Activated gamma-delta T cell treated with anti-CD3 and anti-CD28 coated beads, Interleukin-2, amount 50 U/mL, for 16 hours (primary cell): ENCODE data around the gene BCAS2.

Source experiments
- DNase-seq: peaks from one replicate; pipeline ENCODE4 v3.0.0-alpha.2; 2020; ENCODE audit warnings: low read depth

BCAS2 gene

DNA sequence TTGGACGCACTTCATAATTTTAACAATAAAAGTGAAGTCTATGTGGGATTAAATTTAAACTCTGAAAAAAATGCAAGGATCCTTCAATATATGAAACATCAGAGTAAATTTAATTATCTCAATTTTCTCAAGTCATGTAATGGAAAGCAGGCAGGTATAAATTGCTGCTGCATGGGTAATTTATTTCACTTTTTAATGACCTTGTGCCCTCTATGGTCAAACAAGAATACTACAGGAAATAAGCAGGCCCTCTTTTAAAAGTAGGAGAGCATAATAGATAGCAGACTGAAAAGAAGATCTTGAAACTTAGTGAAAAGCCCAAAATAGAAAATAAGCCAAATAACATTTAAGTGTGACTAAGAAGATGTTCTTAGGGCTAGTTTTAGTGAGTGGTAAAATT, 22.9 kb downstream of the BCAS2 start:
- no peak for DNase-seq

DNA sequence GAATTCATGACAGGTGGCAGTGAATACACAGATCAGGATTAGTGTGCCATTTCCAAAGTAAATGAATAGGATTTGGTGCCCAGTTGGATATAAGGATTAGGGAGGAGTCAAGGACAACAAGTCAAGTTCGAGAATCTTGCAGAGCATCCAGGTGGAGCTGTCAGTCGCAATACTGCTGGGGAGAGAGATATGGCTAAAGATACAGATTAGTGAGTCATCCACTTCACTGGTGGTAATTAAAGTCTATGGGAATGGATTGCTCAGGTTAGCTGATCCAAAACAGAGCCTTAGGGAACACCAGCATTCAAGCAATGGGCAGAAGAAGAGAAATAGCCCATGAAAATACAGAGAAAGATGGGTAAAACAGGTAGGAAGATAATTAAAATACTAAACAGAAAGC, 26.8 kb downstream of the BCAS2 start:
- no peak for DNase-seq

DNA sequence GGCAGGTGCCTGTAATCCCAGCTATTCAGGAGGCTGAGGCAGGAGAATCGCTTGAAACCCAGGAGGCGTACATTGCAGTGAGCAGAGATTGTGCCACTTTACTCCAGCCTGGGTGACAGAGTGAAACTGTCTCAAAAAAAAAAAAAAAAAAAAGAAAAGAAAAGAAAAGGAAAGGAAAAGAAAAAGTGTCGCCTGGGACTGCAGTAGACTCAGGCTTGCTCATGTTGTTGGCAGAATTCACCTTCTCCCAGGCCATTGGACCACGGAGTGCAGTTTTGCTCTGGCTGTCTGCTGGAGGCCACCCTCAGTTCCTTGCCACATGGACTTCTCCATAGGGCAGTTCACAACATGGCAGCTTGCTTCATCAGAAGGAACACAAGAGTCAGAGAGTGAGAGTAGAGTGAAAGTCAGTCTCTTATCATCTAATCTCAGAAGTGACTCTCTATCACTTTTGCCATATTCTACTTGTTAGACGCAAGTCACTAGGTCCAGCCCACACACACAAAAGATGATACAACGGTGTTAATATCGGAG, 29.2 kb downstream of the BCAS2 start:
- no peak for DNase-seq

DNA sequence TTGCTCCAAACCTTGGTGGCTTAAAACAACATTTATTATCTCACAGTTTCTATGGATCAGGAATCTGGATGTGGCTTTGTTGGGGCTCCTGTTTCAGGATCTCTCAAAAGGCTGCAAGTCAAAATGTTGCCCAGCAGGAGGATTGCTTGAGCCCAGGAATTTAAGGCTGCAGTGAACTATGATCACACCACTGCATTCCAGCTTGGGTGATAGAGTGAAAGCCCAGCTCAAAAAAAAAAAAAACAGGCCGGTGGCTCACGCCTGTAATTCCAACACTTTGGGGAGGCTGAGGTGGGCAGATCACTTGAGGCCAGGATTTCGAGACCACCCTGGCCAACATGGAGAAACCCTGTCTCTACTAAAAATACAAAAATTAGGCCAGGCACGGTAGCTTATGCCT, 30.0 kb downstream of the BCAS2 start:
- no peak for DNase-seq

DNA sequence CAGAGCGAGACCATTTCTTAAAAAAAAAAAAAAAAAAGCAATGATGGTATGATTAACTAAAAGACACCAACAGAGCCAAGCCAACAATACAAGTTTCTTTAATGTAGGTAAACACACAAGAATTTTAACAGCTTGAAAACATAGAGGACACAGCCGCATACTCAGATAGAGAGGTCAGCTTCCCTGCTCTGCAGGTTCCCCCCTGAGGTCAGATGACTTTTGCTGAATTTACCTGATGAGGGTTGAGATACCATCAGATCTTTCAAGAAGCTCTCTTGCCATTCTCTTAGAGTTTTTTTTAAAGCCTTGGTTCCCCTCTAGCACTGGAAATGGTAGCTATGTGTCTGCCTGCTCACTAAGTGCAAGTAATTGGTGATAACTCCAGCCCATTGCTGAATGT, 31.1 kb downstream of the BCAS2 start:
- DNase-seq = no peak

DNA sequence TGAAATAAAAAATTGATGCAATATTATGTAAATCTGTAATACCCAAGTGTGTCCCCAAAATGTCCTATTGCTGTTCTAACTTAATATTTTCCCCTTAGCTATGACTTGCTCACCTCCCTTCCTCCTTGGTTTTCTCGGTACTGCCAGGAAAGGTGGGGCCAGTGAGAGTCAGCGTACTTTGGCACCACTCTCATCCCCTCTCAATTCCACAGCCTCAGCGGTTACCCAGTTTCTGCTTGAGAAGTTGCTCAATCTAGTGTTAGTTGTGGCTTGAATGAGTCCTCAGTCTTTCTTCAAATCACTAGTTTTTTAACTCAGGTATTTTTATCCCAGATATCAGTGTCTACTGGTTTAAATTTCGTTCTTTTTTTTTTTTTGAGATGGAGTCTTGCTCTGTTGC, 32.3 kb downstream of the BCAS2 start:
- DNase-seq = no peak

DNA sequence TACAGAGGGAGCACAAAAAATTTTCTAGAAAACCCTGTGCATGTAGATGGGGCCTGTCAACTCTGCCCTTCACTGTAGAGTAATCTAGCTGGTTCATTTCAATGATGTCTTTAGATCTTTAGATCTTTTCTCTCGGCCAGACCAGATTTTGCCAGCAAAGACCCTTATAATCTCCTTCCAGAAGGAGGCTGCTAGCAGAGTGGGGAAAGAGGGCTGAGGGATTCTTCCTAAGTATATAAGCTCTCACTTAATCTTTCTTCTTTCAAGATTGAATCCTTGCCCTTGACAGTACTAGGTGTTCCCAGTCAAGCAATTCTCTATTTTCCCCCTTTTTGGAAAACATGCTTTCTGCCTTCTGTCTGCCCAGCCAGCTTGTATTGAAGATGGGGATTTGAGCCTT, 34.3 kb downstream of the BCAS2 start:
- DNase-seq = no peak

DNA sequence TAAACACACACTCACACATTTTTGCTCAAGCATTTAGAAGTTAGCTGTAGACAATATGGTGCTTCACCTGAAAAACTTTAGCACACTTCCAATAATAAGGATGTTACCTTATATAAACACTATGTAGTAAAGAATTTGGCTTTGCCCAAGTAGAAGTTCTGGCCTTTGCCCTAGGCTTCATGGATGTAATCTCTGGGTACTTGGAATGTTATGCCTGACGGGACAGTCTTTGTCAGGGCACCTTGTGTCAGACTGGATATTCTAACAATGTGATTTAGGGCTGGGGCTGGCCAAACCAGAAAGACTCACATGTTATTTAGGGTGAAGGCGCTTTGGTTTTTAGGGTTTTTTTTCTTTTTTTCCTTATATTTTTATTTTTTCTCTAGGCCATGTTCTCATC, 35.6 kb downstream of the BCAS2 start:
- no peak for DNase-seq

DNA sequence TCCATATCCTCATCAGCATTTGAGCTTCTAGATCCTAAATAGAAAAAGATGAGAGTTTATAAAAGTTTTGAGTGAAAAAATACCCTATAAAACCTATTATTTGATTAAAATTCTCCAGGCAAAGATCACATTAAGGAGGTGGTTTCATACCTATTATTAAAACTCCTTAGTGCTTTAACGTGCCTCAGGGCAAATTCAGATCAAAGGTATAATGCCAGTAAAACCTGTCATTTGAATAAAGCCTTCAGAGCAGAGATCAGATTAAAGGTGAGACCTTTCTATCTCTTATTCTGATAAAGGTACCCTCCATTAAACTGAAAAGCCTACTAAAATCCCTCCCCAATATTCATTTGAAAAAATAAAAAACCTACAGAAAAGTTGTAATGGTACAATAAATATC, 36.1 kb downstream of the BCAS2 start:
- no peak for DNase-seq

DNA sequence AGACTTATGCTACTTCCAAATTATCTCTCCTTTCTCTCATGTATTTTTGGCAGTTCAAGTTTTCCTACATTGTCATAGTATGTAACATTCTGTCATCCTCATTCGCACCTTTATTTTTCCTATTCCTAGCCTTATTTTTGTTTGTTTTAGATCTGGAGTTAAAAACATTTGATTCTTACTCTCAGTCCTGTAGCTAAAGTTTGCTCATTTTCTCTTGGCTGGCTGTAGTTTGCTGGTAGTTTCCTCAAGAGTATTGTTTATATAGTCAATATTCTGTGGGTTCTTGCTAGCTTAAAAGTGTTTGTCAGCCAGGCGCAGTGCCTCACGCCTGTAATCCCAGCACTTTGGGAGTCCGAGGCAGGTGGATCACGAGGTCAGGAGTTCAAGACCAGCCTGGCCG, 40.6 kb downstream of the BCAS2 start:
- no peak for DNase-seq

DNA sequence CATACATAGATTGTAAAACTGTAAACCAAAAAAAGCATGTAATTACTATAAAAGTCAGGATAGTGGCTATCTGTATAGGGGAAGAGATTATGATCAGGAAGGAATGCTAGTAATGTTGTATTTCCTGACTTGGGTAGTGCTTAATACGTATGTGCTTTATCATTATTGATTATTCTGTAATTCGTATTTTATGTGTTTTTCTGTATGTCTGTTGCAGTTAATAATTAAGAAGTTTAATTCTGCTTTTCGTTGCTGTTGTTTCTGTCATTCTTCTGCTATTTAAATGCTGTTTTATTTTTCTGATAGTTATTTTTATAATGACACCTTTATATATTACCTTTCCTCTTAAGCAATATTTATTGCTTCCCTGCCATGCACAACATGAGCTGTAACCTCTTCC, 41.1 kb downstream of the BCAS2 start:
- DNase-seq = no peak

DNA sequence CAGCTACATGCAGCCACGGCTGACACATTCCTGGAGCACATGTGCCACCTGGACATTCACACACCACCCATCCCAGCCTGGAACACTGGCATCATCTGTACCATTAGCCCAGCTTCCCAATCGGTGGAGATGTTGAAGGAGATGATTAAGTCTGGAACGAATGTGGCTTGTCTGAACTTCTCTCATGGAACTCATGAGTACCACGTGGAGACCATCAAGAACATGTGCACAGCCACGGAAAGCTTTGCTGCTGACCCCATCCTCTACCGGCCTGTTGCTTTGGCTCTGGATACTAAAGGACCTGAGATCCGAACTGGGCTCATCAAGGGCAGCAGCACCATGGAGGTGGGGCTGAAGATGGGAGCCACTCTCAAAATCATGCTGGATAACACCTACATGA, 45.4 kb downstream of the BCAS2 start:
- no peak for DNase-seq

DNA sequence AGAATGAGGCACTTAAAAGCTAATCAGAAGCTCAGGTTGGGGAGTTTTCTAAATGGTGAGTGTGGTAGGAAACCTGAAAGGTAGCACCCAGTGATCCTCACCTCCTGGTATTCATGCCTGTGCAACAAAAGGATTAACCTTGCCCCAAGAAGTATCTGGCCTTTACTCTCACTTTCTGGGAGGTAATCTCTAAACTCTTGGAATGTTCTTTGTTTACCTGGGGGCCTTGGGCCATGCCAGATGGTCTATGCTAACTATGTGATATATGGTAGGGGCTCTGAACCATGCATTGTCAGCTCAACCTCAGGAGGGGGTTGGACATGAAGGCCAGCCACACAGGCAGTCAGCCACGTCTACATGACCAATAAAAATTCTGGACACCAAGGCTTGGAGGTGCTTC, 46.0 kb downstream of the BCAS2 start:
- DNase-seq = no peak

DNA sequence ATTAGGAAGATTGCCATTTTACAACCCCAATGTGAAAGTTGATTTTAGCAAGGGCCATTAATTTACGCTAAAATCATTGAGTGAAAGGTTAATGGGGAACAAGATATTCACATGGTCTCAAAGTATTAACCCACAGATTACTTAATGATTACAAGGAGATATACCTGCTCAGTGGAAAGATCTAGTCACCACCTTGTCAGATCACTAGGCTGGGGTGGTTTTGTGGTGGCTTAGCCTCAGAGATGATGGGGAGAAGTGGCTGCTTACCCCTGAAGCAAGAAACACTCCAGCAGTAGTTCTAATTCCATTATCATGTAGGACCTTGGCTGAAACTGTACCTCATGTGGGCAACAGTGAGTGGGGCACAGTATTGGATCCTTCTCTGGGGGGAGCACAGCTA, 50.3 kb downstream of the BCAS2 start:
- DNase-seq = no peak

DNA sequence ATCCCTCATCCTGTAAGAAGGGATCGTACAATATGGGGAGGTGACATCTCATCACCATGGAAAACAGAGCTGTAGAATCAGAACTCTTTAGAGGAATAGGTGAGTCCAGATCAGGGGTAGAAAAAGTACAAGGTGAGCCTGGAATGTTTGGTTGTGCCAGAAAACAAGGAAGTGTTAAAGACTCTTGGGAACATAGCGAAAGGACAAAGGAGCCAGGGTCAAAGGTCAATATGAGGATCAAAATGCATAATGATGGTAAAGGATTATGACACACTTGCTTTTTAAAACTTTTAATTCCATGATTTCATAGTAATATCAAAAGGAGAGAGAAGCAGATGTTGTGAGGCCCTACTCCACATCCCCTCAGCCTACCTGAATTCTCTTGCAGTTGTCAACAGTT, 51.2 kb downstream of the BCAS2 start:
- DNase-seq = no peak

DNA sequence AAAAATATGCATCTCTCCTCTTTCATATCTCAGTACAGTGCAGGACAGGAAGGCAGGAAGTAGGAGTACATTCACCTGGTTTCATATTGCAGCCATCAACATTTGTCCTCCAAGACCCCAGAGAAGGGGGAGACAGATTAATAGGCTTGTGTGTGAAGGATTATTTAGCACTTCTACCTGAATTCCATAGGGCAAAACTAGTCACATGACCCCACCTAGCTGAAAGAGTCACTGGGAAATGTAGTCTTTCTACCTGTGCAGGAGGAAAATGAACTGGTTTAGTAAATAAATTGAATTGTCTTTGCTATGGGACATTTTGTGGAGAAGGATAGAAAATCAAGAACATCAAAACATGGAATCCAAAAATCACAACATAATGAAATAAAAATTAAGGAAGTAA, 56.5 kb downstream of the BCAS2 start:
- no peak for DNase-seq

DNA sequence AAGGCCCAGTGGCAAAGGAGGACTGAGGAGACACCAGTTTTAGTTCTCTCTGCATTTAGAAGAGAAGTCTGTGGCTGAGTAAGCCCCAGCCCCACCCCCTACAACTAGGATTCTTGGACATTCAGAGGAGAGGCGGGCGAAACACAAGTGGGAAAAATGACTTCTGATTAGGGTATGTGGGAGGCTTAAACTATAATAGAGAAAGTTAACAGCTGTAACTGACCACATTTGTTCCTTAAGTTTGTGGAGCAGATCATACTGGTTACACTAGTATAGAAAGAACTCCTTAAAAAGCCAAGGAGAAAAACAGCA, 59.2 kb downstream of the BCAS2 start:
- no peak for DNase-seq

DNA sequence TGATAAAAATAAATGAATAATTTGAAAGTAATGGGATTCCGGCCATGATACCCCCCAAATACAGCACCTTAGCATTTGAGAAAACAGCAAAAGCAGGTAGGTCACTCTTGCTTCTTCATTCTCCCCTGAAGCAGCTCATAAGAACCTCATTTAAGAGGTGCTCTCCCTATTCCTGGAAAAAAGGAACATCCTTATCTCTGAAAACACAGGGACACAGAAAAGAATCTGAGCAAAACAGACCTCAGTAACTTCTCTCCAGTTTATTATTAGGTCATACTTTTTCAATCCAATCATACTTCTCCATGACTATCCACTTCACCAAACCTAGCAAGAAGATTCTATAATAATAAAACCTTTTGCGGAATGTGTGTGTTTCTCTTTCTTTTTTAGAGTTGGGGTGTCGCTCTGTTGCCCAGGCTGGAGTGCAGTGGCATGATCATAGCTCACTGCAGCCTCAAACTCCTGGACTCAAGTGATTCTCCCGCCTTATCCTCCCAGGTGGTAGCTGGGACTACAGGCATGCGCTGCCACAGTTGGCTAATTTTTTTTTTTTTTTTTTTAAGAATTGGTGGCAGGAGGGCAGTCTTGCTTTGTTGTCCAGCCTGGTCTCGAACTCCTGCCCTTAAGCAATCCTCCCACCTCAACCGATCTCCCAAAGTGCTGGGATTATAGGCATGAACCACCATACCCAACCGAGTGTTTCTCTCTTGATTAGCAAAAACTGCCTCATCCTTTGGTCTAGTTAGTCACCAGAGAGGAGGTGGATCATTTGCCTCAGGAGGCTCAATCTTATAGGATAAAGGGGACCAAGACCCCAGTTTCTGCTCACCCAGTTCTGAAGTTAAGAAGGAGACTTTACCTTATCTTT, 59.8 kb downstream of the BCAS2 start:
- no peak for DNase-seq
